ENCODE measurements around the gene HHIPL1.

DNA sequence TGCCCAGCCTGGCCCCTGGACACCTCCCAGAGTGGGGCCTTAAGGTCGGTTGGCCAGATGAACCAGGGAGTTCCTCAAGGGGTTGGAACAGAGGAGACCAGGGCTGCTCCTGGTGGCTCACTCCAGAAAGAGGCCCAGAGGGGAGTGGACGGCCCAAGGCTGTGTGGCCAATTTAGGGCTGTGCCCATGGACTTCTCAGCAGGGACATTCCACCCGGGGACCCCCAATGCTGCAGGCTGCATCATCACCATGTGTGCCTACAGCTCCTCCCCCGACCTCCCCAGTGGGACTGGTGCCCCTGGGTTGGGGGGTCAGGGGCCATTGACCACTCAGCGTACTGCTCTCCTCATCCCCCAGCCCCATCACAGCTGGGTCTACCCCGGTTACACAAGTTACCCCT is 21.6 kb downstream of the HHIPL1 start:
- TF ChIP-seq POLR2AphosphoS5 (IDR thresholded peaks at IDR 0.05; ENCODE audit: borderline replicate concordance, low read depth, low read length) (no peak), EZH2 (IDR thresholded peaks at IDR 0.05) (no peak)
